ENCODE results near the gene RBMS3.
A peak's percentile ranks its signal among the peaks of the same experiment; 100 is the strongest.
"Not testable (repeated sequence)": the region's sequence is repeated elsewhere in the genome, so short reads cannot be mapped to it uniquely, and the experiment has no call there.

Gene RBMS3

DNA sequence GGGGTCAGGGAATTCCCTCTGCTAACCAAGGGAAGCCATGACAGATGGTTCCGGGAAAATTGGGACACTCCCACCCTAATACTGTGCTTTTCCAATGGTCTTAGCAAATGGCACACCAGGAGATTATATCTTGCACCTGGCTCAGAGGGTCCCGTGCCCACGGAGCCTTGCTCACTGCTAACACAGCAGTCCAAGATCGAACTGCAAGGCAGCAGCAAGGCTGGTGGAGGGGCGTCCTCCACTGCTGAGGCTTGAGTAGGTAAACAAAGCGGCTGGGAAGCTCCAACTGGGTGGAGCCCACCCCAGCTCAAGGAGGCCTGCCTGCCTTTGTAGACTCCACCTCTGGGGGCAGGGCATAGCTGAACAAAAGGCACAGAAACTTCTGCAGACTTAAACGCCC lies 389.6 kb downstream of the RBMS3 start:
- DNase-seq (ENCODE audit: low spot score), result not testable (repeated sequence)

- no peak for DNase-seq (ENCODE audit: low spot score)
Measured at GRCh38 chr3:29677421-29677820, 396.6 kb downstream of the RBMS3 start.

- DNase-seq (ENCODE audit: low spot score), result no peak
Measured at GRCh38 chr3:29679944-29680343, 399.1 kb downstream of the RBMS3 start.

GRCh38 chr3:29683018-29683993 lies 402.4 kb downstream of the RBMS3 start:
- DNase-seq (ENCODE audit: low spot score), result peak; percentile 83

DNA sequence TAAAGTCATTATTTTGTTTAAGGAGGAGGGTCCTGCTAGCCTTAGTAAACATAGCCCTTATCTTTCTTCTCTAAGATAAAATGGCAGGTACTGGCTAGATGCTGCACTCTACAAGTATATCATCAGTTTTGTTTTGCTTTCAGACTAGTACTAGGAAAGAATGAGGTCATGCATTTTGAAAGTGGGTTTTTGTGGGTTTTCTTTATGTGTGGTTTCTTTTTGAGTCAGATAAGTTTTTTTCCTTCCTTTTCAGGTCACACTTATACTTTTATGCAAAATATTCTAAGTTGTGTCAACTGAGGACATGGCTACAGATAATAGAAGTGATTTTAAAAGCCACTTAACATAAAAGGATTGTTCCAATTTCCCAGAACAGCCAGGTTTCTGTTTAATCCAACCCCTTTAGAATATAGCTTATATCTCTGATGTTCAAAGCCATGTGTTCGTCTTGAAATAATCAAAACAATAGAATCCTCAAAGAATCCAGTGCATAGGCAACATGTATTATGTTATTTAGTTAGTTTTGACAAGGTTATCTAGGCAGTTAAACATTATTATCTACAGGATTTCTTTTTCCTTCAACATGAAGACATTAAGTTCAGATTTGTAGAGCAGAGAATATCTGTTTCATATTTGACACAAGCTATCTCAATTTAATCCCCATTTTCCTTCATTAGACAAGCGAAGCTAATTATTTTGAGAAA lies 406.2 kb downstream of the RBMS3 start:
- DNase-seq (ENCODE audit: low spot score), result no peak

DNA sequence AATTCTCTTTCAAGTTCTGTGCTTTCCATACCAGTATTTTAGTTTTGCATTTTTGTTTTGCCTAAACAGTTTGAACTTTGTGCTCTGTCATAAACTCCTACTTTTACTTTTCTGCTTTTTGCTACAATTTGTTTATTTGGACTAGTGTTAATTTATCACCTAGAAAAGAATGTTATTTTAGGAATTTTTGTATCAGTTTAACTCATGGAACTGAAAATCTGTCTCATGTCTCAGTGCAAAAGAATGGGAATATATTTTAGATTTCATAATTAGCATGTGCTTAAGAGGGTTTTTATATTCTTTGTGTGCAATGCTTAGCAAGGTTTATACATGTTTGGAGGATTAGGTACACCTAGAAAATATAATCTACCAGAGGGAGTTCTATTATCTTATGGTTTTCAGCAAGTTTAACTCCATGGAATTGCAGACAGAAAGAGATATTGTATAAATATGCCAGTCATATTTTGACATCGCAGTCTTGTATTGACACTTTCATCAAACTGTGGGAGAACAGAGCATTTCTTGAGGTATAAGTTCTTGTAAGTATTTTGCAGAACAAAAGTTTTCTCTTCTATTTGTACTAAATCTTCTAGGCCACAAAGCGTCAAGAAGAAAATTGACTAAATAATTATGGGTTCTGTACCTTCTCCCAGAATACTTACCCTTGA lies 409.9 kb downstream of the RBMS3 start:
- no peak for DNase-seq (ENCODE audit: low spot score)

DNA sequence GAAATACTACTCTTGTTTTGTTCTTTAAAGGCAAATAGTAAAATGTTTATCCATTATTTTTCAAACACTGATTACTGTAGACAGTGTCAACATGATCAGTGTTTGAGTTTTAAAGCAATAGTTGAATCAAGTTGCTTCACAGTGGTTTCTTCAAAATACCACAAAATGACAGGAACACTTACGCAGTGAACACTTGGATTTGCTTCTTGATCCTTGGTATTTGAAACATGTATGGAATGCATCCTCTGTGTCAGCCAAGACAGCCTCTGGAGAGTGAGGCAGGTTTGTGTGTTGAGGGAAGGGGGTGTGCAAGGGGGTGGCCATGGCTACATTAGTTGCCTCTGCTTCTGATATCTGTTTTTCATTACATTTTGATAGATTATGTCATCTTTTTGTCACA lies 413.0 kb downstream of the RBMS3 start:
- DNase-seq (ENCODE audit: low spot score), result no peak

DNA sequence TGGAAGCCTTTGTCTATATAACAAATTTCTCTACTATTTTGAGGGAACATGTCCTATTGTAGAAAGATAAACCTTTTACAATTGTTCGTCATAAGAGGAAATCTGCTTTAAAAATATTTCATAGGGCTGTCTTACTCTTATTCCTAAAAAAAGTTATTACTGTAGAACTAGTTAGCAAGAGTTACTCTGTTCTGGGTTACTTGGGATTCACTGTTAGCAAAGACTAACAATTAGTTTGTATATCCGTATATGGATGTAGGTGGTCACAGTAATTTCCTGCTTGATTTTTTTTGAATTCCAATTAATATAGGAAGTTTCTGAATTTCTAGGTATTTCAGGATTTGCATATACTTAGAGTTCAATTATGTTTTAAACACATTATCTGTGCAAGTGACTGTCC lies 413.5 kb downstream of the RBMS3 start:
- no peak for DNase-seq (ENCODE audit: low spot score)

- DNase-seq (ENCODE audit: low spot score), result peak; percentile 29
Measured at GRCh38 chr3:29694783-29695182, 413.9 kb downstream of the RBMS3 start.

DNA sequence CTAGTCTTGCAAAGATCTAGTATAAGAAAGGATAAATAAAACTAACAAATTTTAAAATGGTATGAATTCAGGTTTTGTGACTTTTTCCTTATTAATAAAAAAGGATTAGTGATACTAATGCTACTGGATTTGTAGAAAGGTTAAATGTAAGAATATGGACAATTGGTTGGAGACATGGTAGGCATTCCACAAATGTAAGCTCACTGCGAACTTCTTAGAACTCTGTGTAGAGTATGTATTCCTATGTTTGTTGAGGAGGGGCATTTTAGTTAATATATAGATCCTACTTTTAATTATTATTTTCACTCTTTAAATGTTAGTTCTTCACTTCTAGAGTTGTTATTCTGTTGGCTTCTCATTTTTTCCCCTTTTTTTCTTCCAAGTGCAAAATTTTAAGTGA lies 414.3 kb downstream of the RBMS3 start:
- no peak for DNase-seq (ENCODE audit: low spot score)

- DNase-seq (ENCODE audit: low spot score), result peak; percentile 81
Measured at GRCh38 chr3:29695643-29696198, 414.9 kb downstream of the RBMS3 start.

- DNase-seq (ENCODE audit: low spot score), result no peak
Measured at GRCh38 chr3:29696311-29696710, 415.4 kb downstream of the RBMS3 start.

DNA sequence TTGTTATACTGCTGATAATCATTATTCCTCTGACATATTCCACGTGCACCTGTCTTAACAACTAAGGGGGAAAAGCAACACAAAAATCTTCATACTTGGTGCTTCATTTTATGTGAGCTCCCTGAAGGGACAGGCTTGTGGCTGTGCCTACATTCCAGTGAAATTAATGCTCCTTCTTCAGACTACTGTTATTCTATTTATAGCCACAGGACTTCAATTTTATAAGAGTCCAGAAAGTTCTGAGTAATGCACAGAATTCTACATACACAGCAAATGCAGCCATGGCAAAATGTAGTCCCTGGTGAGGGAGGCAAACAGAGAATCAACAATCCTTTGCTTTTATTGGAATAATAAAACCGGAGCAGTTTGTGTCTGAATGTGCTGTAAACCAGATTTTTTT lies 417.1 kb downstream of the RBMS3 start:
- DNase-seq (ENCODE audit: low spot score), result no peak

DNA sequence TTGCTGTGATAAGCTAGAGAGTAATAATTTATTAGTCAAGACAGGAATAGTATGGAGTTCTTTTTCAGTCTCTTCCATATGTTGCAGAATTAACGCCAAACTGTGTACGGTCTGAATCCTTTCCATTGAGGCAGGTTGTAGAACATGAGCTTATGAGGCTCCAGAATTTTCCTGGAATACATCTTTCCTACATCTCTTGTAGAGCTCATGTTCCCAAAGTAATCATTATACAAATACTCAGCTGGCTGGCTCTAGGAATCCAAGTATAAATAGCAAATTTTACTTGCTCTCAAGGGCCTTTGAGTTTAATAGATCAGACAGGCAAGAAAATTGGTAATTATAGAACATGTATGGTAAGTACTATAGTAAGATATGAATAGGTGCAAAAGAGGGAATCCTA lies 419.4 kb downstream of the RBMS3 start:
- DNase-seq (ENCODE audit: low spot score), result no peak

DNA sequence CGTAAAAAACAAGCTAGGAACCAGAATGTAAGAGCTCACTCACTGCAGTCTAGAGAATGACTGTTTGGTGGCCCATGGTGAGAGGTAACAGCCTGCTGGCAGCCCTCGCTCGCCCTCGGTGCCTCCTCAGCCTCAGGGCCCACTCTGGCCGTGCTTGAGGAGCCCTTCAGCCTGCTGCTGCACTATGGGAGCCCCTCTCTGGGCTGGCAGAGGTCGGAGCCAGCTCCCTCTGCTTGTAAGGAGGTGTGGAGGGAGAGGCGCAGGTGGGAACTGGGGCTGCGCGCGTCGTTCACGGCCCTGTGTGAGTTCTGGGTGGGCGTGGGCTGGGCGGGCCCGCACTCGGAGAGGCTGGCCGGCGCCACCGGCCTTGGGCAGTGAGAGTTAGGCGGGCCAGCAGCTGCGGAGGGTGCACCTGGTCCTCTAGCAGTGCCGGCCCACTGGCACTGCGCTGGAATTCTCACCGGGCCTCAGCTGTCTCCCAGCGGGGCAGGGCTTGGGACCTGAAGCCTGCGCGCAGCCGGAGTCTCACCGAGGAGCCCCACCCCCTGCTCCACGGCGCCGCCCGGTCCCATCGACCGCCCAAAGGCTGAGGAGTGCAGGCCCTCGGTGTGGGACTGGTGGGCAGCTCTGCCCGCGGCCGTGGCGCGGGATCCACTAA lies 420.6 kb downstream of the RBMS3 start:
- DNase-seq (ENCODE audit: low spot score), result no peak

DNA sequence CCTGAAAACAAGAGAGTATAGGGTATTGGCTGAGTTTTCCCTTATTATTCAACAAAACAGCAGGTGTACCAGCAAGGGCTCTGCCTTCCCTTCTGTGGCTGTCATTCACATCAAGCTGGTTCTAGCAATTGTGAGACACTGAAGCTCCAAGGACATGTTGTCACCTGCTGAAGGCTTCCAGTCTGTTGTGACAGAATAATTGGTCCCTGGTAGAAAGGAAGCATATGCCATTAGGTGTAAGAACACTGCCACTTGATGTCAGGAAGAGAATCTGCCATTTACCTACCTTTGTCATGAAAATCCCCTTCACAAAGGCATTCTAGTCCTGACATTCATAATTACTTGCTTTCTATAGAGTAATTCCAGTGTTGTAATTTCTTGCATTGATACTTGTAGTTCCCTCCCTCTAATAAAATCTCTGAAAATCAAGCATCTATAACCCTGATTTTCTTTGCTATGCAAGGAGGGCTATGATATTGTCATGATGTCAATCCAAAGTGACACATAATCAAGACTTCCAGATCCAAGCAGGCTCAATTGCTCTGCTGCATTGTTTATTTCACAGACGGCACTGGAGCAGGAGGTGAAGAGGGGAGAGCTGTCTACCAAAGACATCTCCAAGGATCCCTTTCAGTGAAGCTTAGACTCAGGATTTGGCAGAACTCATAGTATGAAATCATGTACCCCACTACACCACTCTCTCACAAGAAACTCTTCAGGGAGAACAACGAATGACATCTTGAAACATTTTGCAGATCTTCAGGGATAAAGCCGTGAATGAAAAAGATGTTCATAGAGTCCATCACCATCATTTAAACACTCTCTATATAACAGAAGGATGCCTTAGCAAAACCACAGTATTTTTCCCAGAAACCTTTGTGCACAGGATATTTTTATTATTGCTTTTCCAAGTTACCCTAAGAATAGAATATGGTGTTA lies 425.3 kb downstream of the RBMS3 start:
- DNase-seq (ENCODE audit: low spot score), result no peak

DNA sequence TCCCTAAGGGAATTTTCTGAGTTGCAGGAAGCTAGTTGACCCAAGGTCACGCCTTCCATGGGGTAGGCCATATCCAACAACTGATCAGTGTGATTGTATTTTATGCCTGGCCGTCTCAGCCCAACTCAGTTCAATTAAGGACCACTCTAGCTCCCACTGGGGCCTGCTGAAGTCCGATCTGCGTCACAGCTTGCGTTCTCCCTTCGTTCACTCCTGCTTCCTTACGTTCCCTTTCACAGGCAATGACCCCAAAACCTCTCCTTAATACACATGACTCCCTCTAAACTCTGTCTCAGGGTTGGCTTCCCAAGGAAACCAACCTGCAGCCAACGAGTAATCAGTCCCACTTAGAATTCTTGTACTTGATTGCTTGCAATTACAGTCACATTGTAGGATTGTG lies 428.0 kb downstream of the RBMS3 start:
- DNase-seq (ENCODE audit: low spot score), result no peak

GRCh38 chr3:29711255-29711771 lies 430.4 kb downstream of the RBMS3 start:
- no peak for DNase-seq (ENCODE audit: low spot score)

DNA sequence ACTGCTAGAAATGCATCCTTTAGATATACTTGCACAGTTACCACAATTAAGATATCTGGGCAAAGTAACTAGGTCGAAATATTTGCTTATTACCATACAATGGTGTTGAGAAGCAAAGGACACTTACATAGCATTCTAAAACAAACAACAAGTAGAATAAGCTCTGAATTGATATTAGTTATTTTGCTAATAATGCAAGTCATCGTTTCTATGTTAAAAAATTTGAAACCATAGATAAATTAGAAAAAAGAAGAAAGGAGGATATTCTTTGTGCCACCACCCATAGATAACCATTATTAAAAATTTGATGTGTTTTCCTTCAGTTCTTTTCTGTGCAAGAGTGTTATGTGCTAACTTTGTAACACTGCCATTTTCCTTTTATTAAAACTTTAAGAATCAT lies 435.3 kb downstream of the RBMS3 start:
- no peak for DNase-seq (ENCODE audit: low spot score)

- DNase-seq (ENCODE audit: low spot score), result no peak
Measured at GRCh38 chr3:29718661-29719065, 437.8 kb downstream of the RBMS3 start.
